Kasumi-1 (cell line): ENCODE measurements around the gene GRPEL2.
A peak's percentile ranks its signal among the peaks of the same experiment; 100 is the strongest.

Source experiments
- DNase-seq, 2 experiments: peaks; one replicate each; lab custom pipeline; 2025; lab: John Stamatoyannopoulos, UW

The GRPEL2 gene

GRCh38 chr5:149319174-149319573 is 26.1 kb upstream of the GRPEL2 start:
- DNase-seq: no peak

GRCh38 chr5:149320791-149321330 is 24.4 kb upstream of the GRPEL2 start:
- peak in 1 of 2 experiments; percentile 9 for DNase-seq

DNA sequence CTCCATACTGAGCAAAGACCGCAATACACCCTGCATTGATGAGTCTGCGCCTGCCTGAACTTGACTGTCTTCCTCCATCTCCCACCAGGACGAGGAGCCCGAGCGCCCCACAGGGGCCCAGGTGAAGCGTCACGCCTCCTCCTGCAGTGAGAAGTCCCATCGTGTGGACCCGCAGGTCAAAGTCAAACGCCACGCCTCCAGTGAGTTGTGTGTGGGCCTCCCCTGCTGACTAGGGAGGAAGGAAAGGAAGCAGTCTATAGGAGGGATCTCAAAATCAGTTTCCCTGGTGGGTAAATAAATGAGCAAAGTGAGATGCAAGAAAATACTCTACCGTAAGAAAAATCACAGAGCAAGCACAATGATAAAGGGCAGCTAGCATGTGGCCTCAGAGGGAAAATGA is 22.8 kb upstream of the GRPEL2 start:
- DNase-seq: no peak

GRCh38 chr5:149323210-149323609 is 22.1 kb upstream of the GRPEL2 start:
- DNase-seq: no peak

- no peak for DNase-seq
Measured at GRCh38 chr5:149323621-149324205, 21.6 kb upstream of the GRPEL2 start.

DNA sequence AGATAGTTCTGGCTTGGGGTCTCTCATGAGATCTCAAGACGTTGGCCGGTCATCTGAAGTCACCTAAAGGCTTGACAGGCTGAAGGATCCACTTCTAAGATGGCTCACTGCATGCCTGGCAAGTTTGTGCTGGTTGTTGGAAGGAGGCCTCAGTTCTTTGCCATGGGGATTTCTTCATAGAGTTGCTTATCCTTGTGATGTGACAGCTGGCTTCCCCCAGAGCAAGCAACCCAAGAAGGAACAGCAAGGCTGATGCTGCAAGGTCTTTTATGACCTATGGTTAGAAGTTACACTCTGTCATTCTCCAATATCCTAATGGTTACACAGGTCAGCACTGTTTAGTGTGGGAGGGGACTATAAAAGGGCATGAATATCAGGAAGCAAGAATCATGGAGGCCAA is 20.7 kb upstream of the GRPEL2 start:
- DNase-seq: no peak

GRCh38 chr5:149325166-149325735 is 20.0 kb upstream of the GRPEL2 start:
- no peak for DNase-seq

DNA sequence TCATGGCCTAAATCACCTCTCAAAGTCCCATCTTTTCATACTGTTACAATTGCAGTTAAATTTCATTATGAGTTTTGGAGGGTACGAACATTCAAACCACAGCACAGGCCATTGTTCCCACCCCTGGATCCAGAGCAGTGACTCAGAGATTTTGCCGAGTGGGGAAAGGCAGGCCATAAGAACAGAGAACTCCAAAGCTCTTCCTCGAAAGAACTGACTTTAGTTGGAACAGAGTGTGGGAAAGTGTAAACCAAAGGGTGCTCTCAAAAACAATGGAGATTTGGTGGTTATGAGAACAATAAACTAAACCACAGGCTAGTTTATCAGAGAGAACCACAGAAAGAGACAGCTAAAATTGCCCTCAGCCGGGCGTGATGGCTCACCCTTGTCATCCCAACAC is 19.4 kb upstream of the GRPEL2 start:
- no peak for DNase-seq

DNA sequence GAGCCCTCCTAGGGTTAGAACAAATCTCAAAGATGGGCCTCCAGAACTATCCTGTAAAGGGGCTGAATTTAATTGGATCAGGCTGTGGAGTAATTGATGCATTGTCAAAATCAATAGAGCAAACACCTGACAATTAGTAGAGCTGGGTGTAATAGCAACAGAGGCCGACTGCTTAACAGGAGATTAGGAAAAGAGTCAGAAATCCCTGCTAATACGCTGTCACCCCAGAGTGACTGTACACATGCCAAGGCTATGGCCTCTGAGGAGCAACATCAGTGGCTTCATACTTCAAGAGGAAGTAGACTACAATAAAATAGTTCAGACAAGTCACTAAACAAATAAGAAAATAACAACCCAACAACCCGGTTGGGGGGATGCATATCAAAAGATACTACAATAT is 18.7 kb upstream of the GRPEL2 start:
- no peak for DNase-seq

DNA sequence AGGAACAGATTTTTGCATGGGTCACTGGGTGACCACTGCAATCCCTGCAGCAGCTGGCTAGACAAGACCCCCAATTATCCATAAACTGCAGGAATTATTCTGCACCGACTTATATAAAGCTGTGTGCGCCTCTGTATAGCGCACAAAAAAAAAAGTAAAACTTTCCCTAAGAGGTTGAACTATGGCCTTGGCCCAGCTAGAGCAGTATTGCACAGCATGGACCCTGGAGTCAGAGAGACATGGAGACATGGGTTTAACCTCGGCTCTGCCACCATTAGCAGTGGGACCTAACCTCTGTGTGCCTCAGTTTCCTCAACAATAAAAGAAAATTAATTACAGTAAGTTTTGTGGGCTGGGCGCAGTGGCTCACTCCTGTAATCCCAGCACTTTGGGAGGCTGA is 17.1 kb upstream of the GRPEL2 start:
- no peak for DNase-seq

GRCh38 chr5:149333711-149334443 is 11.4 kb upstream of the GRPEL2 start:
- no peak for DNase-seq

DNA sequence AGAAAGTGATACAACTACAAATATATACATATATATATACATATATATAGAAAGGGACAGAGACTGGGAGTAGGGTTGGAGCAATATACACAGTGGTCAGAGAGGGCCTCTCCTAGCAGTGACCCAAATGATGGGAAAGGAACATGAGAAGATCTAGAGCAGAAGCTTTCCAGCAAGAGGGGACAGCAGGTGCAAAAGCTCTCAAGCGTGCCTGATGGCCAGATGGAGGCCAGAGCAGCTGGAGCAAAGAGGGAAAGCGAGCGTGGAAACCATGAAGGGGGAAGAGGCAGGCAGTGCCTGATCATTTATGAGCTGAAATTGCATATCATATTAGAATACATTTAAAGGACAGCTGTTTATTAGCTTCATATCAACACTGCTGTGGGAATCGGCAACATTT is 7.6 kb upstream of the GRPEL2 start:
- no peak for DNase-seq

DNA sequence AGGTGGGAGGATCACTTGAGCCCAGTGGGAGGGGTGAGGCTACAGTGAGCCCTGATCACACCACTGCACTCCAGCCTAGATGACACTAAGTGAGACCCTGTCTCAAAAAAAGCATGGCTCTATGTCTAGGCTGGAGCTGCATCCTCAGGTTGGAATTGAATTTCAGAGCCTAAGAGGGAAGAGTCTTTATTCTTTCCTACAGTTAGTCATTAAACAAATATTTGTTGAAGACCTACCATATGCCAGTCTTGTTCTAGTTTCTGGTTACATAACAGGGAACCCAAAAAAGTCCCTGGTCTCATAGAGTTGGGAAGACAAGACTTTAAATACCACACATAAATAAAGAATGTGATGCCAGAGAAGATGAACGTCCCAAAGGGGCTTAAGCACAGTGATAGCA is 6.9 kb upstream of the GRPEL2 start:
- DNase-seq: no peak

DNA sequence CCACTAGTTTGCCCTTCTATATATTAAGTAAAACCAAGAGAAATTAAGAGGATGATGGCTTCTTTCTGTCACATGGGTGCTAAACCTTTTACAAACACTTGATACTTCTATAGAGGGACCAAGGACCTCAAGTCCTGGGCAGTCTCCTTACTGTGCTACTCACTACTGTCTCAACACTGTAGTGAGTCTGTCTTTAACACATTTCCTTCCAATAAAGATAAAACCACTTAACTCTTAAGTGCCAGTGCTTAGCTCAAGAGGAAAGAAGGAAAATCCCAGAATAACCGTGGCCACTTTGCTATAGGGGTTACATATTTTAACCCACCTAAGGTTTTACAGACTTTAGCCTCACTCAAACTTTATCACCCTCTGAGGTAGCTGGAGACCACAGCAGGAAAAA is 4.4 kb upstream of the GRPEL2 start:
- no peak for DNase-seq

- no peak for DNase-seq
Measured at GRCh38 chr5:149341876-149342275, 3.4 kb upstream of the GRPEL2 start.

- no peak for DNase-seq
Measured at GRCh38 chr5:149344151-149344550, 1.1 kb upstream of the GRPEL2 start.

GRCh38 chr5:149345892-149346222 is 558 bp downstream of the GRPEL2 start:
- no peak for DNase-seq

DNA sequence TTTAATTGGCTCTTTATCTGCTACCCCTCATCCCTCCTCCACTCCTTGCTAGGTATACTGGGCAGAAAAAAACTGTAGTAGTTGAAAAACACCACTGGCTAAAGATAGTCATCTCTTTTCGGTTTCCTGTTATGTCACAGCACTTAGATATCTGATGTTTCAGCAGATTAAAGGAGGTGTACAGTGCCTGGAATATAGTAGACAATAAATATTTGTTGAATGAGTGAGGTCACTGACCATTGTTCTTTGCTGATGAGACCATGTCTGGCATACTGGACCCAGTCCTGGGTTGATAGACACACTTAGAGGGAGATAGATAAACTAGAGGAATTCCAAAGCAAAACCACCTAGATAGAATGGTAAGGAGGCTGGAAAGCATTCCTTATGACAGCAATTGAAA is 3.2 kb downstream of the GRPEL2 start:
- DNase-seq: no peak

DNA sequence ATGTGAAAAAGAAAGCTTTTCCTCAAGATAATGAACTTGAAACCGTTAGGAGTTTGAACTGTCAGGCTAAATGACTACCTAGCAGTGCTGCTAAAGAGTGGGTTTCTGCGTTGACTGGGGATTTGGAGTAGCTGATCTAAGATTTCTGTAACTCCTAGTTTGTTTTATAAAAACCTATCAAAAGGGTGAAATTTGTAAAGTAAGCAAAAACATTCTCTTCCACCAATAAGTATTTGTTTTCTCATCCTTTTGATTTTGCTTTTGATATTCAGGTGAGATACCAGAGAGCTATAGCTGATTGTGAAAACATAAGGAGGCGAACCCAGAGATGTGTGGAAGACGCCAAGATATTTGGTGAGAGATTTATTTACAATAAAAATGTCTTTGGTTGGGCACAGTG is 4.1 kb downstream of the GRPEL2 start:
- no peak for DNase-seq

GRCh38 chr5:149352169-149352568 is 6.9 kb downstream of the GRPEL2 start:
- DNase-seq: no peak

DNA sequence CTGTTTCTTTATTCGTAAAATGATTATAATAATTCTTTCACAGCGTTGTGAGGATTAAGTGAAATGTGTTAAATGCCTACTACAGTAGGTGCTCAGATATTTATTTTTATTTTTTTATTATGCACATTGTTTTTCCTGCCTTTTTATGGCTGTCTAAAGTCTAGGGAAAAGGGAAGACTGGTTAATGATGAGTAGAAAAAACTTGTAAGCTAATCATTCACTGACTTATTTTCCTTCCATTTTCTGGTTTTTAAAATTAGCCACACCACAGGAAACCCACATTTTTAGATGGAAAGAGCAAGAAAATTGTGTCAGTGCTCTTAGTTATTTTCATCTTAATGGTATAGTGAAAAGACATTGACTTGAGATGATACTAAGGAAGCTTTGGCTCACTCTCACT is 8.6 kb downstream of the GRPEL2 start:
- DNase-seq: no peak

GRCh38 chr5:149355688-149356087 is 10.4 kb downstream of the GRPEL2 start:
- DNase-seq: no peak

GRCh38 chr5:149356391-149356790 is 11.1 kb downstream of the GRPEL2 start:
- no peak for DNase-seq
